Measurements from ENCODE around the gene ARHGEF1.
A peak's percentile ranks its signal among the peaks of the same experiment; 100 is the strongest.

ARHGEF1 gene

DNA sequence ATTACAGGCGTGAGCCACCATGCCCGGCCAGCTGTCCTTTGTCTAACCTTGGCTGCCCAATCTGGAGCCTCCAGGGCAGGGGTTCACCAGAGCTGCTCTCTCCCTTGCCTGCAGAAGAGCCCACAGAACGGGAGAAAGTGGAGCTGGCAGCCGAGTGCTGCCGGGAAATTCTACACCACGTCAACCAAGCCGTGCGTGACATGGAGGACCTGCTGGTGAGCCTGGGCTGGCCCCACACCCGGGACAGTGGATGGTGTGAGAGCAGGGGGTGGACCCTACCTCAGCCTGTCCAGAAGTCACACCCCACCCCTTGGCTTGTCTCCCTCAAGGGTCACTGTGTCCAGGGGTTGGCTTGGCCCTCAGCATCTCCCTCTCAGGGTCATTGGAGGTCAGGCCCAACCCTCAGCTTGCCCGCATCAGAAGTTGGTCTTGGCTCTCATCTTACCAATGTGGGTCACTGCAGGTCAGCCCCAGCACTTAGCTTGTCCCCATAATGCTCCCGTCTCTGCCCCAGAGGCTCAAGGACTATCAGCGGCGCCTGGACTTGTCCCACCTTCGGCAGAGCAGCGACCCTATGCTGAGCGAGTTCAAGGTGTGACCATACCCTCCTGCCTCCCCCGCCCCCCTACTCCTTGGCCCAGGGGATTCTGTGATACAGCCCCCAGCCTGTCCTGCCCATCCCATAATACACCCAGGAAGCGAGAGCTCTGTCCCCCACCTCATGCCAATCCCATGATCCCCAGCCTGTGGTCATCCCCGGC lies 20.4 kb downstream of the ARHGEF1 start:
- TF ChIP-seq, protein P1, sequence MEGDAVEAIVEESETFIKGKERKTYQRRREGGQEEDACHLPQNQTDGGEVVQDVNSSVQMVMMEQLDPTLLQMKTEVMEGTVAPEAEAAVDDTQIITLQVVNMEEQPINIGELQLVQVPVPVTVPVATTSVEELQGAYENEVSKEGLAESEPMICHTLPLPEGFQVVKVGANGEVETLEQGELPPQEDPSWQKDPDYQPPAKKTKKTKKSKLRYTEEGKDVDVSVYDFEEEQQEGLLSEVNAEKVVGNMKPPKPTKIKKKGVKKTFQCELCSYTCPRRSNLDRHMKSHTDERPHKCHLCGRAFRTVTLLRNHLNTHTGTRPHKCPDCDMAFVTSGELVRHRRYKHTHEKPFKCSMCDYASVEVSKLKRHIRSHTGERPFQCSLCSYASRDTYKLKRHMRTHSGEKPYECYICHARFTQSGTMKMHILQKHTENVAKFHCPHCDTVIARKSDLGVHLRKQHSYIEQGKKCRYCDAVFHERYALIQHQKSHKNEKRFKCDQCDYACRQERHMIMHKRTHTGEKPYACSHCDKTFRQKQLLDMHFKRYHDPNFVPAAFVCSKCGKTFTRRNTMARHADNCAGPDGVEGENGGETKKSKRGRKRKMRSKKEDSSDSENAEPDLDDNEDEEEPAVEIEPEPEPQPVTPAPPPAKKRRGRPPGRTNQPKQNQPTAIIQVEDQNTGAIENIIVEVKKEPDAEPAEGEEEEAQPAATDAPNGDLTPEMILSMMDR (conservative IDR thresholded peaks at IDR 0.05), result no peak

DNA sequence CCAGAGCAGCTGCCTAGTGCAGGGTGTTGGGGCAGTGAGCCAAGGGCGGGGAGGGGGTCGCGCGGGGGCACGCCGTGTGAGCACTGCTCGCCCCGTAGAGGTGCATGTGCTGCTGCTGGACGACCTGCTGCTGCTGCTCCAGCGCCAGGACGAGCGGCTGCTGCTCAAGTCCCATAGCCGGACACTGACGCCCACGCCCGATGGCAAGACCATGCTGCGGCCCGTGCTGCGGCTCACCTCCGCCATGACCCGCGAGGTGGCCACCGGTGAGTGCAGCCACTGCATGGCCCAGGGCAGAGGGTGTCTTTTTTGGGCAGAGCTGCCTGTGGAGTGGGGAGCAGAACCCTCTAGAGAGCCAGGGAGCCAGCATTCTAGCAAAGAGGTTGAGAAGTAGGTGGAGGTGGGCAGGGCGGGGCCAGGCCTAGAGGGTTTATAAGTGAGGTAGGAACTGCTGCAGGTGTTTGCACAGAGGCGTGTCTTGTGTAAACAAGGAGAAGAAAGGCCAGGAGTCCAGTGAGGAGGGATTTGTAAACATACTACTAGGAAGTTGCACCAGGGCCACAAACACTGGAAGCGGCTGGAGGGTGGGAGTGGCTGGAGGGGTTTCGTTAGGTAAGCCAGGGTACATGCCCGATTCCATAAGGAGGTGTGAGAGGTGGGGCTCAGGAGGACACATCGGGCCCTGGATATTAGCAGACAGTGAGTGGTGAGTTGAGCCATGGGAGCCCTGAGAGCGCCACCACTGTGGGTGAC lies 21.3 kb downstream of the ARHGEF1 start:
- TF ChIP-seq, protein P1 (conservative IDR thresholded peaks at IDR 0.05), result no peak
- peak overlapping the region; percentile 87 for H3K27ac ChIP-seq

More for the DNA sequence above, 20.4 kb downstream of the ARHGEF1 start:
- H3K27ac ChIP-seq, result peak overlapping the region; percentile 87

DNA sequence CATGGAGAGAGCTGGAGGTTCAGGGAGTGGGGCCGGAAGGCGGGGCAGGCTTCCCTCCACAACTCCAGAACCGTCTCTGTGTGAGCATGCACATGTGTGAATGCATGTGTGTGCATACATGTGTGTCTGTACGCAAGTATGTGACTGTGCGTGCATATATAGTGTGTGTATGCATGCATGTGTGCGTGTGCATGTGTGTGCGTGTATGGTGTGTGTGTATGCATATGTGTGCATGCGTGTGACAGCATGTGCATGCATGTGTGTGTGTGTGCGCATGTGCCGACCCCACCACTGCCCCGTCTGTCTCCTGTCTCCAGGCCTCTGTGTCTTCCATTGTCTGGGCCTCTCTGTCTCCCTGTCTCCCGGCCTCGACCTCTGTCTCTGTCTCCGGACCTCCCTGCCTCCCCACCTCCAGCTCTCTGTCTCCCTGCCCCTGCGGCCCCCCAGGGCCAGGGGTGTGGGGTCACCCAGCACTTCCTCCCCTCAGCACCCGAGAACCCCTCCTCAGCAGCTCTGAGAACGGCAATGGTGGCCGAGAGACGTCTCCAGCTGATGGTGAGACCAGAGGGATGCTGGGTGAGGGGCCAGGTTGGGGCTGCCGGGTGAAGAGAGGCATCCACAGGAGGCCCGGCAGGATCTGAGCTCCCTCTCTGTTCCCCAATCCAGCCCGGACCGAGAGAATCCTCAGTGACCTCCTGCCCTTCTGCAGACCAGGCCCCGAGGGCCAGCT lies 22.5 kb downstream of the ARHGEF1 start:
- TF ChIP-seq, protein P1 (conservative IDR thresholded peaks at IDR 0.05), result no peak
- peak overlapping the region; percentile 87 for H3K27ac ChIP-seq

DNA sequence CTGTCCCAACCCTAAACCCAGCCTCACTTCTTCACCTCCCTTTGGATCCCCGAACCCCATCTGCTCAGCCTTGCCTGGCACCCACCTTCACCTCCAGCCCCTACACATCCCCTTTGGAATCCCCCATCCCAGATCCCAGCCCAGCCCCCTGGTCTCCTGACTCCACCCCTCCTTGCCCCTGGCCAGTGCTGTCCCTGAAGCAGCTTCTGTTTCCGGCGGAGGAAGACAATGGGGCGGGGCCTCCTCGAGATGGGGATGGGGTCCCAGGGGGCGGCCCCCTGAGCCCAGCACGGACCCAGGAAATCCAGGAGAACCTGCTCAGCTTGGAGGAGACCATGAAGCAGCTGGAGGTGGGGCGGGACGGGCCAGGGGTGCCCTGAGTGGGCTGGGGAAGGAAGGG lies 23.3 kb downstream of the ARHGEF1 start:
- peak overlapping the region; percentile 87 for H3K27ac ChIP-seq
- TF ChIP-seq, protein P1 (conservative IDR thresholded peaks at IDR 0.05), result no peak

DNA sequence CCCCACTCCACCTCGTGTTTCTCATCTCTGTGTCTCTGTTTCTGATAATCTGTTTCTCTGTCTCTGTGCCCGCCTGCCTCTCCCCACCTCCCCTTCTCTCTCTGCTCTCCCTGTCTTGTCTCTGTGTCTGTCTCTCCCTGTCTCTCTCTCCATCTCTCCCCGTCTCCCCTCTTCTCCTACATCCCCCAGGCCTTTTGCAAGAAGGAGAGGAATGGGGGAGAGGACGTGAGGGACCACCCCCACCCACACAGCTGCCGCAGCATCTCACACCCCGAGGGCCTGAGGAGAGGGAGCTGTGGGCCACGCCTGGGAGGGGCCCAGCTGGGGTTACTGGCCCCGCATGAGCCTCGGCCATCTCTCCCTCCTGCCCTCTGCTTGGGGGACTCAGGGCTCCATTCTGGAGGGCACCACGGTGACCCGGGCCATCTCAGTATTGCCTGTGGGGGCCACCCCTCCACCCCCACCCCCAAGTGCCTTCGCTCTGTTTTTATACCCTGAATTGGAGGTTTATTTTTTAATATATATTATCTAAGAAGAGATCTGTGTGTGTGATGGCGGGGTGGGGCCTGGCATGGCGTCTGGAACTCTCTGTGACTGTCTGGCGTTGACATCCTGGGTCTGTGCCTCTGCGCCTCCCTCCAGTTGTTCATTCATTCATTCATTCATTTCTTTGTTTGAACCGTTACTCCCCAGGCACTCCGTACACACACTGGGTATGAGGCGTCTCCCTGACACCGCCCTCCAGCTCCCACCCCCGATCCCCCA lies 24.1 kb downstream of the ARHGEF1 start:
- TF ChIP-seq, protein P1 (conservative IDR thresholded peaks at IDR 0.05), result no peak
- H3K27ac ChIP-seq, result no peak overlapping the region

DNA sequence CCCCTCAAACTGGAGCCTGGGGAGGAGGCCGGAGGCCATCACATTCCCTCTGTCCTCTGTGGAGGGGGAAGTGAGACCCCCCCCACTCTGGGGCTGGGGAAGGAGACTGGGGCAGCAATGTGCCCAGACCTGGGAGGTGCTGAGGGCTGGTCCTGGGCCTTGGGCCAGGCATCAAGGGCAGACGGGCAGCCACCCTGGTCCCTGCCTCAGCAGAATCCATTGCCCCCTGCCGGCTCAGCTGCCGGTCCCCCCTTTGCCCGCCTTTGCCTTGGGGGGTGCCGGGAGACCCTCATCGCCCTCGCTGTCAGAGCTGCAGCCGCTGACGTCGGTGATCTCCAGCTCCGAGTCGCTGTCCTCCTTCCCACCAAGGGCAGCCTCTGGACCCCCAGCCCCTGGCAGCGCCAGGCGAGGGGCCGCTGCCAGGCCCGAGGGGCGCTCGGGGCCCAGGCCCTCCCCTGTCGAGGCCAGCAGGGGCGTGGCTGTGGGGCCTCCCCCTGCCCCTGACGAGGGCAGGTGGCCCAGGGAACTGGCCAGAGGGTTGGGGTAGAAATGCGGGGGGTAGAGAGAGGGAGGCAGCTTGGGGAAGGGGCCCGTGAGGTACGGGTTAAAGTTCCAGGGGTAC lies 25.1 kb downstream of the ARHGEF1 start:
- no peak overlapping the region for H3K27ac ChIP-seq
- TF ChIP-seq, protein P1 (conservative IDR thresholded peaks at IDR 0.05), result no peak
